Stimulated activated CD8-positive, alpha-beta memory T cell treated with anti-CD3 and anti-CD28 coated beads, Interleukin-7, amount 100 ng/mL, for 4 hours (primary cell): ENCODE data around the gene SIRPG.

Experiments
- DNase-seq, 2 donors: peaks; one replicate each; pipeline ENCODE4 v3.0.0-alpha.2; 2020; ENCODE audit warnings: low read depth in 2 of 2

The SIRPG gene

DNA sequence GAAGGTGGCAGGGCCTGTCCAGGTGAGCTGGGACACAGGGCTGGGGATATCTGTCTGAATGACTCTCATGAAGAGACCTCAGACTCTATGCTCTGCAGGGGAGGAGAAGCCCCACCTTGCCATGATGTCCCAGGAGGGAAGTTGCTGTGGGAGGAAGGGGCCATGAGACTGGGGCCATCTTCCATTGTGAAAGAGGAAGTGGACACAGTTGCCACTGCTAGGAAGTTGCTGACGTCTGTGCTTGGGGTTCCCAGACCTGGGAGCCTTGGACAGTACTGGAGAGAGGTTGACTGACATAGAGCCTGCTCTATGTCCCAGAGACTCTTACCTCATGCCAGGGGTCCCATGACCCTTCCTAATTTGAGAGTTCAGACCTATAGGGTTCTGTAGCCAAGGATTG is 62.2 kb downstream of the SIRPG start:
- no peak for DNase-seq

DNA sequence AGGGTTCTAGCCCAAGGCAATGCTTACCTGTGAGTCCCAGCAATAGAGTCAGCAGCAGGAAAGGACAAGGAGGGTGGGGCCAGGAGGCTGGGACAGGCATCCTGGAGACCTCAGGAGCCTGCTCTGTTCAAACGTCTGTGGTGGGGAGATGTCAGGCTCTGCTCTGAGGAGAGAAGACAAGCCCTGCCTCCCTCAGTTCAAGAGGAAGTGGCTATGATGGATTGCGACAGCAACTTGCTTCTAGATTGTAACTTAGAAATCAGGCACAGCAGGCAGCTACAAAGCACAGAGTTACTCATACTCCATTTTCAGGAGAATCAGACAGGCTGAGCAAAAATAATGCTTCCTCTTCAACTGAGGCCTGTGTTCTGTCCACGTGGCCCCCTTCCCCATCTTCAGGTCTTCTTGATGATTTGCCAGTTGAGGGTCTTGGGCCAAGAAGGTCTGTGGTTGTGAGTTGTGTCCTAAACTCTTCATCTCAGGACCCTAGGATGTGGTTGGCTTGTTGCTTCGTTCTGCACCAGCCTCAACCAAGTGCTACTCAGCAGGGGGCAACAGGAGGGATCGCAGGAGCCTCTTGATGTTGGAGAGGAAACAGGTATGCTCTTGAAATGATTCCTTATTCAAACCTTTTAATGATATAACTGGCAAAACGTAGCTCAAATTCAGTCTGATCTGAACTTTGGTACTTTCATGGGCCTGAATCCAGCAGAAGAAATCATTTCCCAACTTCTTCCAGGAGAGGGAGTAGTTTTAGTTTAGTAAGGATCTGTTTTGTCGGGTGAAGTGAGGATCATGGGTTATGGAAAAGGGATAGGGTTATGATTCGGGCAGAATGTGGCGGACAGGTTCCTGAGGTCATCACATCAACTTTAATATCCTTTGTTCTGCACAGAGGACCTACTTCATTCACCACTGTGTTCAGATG is 68.8 kb downstream of the SIRPG start:
- DNase-seq, result no peak

DNA sequence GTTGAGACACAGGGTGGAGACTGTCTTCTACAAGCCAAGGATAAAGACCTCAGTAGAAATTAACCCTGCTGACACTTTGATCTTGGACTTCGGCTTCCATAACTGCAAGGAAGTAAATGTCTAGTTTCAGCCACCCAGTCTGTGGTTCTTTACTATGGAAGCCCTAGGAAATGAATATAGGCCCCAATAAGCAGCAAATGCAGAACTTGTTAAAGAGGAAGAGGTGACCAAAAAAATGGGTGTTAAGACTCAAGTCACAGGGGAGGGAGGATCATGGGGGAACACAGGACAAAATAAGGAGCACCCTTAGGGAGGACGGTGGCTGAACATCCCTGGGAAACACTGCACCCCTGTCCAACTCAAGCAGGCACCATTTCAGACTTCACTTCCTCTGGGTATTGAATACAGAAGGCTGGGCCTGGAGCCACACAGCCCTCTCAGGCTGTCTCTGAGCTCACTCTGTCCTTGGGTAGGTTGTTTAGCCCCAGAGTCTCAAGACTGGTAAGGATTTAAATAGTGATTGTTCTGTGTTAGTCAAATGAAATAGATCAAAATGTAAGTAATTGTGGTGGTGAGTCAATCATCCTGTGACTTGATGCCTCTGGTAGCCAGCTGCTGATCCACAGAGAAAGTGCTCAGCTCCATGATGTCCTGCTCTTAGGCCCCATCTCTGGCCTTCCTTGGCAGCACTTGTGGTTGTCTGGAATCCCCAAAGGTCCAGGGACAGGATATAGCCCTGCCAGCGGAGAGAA is 69.6 kb downstream of the SIRPG start:
- no peak for DNase-seq

DNA sequence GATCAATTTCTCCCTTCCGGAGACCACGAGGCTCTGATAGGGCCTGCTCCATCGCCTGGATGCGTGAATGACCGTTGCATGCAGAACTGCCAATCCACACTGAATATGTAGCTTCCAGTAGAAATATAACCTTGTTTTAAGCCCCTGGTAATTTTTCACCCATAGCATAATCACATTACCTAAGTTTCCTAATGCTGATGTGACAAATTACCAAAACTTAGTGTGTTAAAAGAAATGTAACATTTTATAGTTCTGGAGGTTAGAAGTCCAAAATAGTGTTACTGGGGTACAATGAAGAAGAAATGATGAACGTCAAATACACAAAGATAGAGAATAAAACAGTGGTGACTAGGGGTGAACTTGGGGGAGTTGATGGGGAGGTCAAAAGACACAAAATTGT is 78.1 kb downstream of the SIRPG start:
- DNase-seq, result no peak
